NOMO-1 treated with dmso at 0.1 percent for 144 hours (cell line): ENCODE measurements around the gene CDH4.

ENCODE experiments used
- DNase-seq: peaks from one replicate; lab custom pipeline; 2025; ENCODE audit not compliant: unreplicated experiment; lab: John Stamatoyannopoulos, UW

Gene CDH4

DNA sequence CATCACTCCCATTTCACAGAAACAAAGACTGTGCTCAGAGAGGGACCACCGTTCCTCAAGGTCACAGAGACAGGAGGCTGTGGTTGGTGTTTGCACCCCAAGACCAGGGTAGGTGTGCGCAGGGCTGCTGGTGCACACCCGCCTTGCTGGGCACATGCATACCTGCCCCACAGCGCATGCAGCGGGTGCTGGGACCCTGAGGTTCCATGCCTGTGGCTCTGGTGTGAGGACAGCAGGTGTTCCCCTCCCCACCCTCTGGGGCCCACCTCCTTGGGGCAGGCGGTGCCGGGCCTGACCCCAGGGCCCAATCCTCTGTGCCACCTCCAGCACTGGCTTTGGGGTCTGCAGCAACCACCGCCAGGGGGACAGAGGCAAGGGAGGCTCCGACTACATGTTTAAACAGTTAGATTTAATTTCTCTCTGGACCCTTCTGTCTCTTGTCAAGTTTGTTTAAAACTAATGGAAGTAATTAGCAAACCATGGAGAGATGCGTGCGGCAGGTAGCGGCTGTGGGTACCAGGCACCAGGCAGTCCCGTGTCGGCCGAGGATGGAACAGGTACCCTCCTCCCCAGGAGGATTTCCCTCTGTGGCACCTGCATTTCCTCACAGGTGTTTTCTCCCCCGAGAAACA, 485.9 kb downstream of the CDH4 start:
- no peak for DNase-seq

GRCh38 chr20:61738601-61739069, 486.6 kb downstream of the CDH4 start:
- DNase-seq, result no peak

DNA sequence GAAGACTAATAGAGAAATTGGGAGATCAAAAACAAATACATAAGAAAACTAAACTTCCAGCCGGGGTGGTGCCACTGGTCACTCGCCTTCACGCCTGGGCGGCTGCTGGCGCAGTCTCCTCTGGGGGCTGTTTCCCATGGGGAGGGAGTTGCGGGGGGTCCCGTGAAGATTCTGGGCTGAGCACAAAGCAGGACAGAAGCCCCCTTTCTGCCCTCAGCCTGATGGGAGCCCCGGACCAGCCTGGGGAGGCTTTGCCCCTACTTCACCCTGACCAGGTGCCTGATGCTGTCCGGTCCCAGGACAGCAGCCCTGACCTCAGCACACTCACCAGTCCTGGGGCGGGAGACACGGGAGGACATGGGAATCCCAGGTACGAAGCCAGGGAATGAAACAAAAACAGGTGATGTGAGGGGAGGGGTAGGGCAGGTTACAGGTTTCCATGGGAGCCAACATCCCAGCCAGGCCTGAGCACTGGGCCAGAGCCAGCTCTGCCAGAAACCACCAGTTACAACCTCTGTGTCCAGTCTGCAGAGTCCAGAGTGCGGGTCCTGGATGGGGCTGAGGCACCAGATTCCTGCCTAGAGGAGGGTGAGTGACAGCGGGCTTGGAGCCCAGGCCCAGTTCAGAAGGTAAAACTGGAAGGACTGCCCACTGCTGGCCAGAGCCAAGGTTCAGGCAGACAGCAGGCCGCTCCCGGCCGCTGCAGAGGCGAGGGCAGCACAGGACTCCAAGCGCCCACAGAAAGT, 487.2 kb downstream of the CDH4 start:
- no peak for DNase-seq

DNA sequence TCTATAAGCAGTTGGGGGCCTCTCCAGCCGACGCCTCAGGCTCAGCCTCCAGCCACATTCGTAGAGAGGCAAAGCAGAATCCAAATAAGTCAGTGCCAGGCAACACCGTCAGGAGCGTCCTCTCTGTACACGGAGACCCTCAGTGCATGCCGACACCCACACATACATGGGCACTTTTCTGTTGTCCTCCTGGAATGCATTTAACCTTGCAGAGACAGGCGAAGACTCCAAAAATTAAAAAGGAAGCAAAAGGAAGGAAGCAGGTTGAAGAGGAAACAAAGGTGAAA, 487.7 kb downstream of the CDH4 start:
- no peak for DNase-seq

DNA sequence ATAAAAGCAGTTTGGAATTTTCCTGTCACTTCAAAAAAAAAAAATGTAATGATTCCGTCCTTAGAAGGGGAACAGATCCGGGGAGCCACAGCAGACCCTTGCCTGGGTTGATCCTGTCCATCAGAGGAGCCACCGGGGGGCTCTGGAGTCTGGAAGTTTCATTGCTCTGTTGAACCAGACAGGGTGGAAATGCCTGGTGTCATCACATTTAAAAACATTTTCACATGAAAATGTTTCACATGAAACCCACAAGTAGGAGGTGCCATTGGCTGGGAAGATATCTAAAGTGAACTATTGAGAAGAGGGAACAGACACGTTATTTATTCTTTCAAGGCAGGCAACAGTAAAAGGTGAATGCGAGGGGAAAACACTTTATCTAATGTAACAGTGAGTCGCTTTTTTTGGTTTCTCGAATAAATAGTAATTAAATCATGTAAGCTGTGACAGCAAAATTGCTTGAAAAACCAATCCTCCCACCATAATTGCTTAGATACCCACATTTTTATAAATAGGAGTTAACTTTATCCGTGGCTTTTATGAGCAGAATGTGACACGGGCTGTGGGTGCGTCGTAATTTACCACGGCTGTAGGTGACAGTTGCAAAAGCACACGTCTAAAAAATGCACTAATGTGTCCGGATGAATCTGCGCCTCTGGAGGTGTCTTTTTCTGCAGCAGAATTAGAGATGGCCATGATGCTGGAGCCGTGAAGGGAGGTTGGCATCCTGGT, 490.2 kb downstream of the CDH4 start:
- no peak for DNase-seq

GRCh38 chr20:61743606-61744005, 491.5 kb downstream of the CDH4 start:
- DNase-seq, result no peak

DNA sequence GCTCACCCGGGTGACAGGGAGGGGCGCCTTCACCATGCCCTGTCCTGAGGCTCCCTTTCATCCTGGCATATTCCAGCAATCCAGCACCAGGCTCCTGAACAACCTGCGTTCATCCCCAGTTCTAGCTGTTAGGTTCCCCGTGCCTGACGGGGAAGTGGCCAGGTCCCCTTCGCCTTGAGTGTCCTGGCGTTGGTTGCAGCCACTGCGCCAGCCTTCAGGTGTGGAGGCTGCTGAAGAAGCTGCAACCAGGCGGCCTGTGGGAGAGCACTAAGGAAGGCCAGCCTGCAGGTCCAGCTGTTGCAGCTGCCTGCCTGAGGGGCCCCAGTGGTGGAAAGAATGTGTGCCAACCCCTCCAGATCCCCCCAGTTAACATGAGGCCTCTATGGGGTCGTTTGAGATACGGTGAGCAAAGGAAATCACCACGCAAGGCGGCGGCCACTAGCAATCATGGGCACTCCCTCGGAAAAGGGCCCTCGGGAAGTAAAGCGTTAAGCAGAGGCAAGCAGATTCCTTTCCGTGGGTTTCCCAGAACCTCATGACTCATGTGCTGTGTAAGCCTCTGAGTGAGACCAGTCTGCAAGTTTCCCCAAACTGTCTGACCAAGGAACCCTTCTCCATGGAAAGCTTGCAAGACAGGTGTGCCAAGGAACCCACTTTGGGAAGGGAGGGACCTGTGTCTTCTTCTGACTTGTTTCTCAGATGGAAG, 492.8 kb downstream of the CDH4 start:
- no peak for DNase-seq

DNA sequence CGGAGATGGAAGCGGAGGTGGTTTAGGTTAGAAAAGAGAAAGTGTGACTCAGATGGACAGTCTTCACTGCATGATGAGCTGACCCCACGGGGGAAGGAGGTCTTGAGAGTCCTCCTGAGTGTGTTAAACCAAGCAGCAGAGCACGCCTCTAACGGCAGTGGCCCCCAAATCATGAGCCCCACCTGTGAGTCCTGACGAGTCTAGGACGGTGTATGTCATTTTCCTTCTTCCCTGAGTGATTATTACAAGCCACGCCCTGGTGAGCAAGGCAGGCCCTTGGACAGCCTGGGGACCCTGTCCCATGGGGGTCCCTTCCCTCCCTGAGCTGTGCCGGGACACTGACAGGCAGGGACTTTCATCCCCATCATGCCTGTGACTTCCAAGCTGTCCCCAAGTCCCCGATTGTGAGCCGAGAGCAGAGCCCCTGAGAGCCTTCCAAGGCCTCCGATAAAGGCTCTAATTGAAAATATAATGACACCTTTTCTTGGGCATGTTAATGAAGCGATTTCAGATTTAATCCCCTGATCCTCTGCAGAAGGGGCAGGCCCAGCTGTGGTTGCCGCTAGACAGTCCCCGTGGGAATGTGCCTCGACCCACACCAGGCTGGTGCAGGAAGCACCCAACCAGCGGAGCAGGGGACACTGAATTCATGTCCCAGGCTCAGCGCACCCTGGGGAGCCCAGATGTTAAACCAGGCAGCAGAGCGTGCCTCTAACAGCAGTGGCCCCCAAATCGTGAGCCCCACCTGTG, 493.5 kb downstream of the CDH4 start:
- no peak for DNase-seq

- no peak for DNase-seq
These were observed 494.1 kb downstream of the CDH4 start for GRCh38 chr20:61746147-61746646.

GRCh38 chr20:61746781-61747180, 494.7 kb downstream of the CDH4 start:
- no peak for DNase-seq

GRCh38 chr20:61748376-61748775, 496.3 kb downstream of the CDH4 start:
- DNase-seq, result no peak

DNA sequence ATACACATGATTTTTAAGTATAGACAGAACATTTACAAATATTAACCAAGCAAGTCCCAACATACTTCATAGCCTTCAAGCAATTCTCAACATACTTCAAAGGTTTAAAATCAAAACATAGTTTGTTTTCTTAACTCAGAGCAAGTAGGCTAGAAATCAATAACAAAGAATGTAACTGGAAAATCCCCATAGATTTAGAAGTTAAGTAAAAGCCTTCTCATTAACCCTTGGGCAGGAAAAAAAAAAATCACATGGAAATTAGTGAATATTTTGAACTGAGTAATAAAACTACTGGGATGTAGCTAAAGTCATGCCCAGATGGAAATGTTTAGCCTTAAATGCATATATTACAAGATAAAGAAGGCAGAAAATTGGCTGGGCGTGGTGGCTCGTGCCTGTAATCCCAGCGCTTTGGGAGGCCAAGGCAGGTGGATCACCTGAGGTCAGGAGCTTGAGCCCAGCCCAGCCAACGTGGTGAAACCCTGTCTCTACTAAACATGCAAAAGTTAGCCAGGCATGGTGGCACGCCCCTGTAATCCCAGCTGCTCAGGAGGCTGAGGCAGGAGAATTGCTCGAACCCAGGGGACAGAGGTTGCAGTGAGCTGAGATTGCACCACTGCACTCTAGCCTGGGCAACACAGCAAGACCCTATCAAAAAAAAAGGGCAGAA, 497.5 kb downstream of the CDH4 start:
- no peak for DNase-seq

DNA sequence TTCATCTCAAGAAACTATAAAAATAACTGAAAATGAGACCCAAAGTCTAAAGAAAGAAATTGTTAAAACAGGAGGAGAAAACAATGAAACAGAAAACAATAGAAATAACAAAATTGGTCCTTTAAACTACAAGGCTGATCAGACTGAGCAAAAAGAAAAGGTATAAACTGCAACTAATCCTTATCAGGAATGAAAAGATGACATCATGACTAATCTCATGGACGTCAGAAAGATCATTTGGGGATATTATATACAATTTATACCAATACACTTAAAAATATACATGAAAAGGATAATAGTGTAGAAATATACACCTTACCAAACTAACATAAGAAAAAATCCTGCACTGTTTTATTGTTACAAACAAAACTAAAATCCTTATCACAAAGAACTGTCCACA, 498.0 kb downstream of the CDH4 start:
- DNase-seq, result no peak

DNA sequence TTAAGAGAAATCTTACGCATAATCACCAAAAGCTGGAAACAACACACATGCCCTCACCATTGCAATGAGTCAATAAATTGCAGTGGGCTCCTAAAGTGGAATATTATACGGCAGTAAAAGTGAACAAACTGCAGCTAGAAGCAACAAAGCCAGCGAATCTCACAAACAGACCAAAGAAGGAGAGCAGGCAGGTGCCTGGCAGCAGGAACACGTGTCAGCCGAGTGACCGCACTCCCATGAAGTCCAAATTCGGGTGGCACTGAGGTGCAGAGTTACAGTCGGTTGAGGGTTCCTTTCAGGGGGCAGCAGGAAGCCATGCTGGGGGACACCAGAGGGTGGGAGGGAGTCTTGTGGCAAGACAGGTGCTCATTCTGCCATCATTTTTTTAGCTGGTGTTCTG, 500.5 kb downstream of the CDH4 start:
- no peak for DNase-seq

DNA sequence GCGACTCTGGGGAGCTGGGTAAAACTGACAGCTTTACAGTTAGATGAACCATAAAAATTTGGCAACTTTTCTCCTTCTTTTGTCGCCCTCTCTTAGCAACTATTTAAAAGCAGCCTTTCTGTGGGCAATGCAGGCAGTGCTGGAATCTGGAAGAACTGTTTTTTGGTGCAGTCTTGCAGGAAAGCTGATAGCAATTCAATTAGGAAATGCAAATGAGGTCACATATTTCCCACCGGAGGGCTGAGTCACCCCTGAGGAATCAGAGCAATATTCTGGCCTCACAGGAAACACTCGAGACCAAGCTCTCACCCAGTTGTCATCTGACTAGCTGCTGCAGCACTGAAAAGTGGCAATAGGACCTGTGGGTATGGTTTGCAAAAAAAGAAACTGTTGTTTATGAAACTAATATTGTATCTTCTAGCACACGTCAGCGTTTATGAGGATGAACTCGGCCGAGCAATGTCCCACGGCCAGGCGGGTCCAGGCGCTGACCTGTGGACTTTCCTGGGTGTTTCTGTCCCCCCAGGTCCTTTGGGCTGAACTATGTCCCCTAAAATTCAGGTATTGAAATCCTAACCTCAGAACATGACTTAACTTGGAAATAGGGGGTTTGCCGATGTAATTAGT, 501.4 kb downstream of the CDH4 start:
- no peak for DNase-seq

- DNase-seq, result no peak
These were observed 502.2 kb downstream of the CDH4 start for GRCh38 chr20:61753987-61754956.

- DNase-seq, result no peak
These were observed 503.1 kb downstream of the CDH4 start for GRCh38 chr20:61754976-61755778.
